ENCODE measurements around the gene AP5B1. TPM values are rescaled to one million over a fixed set of nuclear protein-coding genes. Genes with fewer than 3 reads are reported as not detected.
A peak's percentile ranks its signal among the peaks of the same experiment; 100 is the strongest.

Gene AP5B1, protein sequence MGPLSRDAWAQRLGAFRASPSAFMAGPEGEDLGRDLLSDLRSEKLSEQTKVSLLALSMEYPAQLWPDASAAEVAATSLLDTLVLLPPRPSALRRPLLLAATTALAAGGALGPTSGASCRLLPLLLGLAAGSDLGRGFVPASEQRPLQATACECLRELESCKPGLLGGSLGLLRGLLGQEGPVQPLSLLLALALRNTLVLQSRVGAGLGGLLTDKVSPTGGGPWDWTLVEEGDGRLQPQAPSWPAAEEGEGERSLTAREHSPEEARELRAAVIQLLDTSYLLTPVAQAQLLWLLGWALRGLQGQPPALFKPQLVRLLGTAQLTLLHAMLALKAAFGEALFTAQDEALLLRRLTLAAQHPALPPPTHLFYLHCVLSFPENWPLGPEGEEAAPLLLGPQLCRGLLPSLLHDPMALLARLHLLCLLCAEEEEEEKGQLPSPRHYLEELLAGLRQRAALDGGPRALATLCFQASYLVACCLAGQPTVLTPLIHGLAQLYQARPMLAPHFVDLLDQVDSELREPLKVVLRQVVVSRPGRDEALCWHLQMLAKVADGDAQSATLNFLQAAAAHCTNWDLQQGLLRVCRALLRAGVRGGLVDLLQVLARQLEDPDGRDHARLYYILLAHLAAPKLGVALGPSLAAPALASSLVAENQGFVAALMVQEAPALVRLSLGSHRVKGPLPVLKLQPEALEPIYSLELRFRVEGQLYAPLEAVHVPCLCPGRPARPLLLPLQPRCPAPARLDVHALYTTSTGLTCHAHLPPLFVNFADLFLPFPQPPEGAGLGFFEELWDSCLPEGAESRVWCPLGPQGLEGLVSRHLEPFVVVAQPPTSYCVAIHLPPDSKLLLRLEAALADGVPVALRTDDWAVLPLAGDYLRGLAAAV
- total RNA-seq, result 10 to 100 TPM in 1 of 4 donors, 1 to 10 TPM in 3; 2.4 to 17.1 (median 5.7) TPM

DNA sequence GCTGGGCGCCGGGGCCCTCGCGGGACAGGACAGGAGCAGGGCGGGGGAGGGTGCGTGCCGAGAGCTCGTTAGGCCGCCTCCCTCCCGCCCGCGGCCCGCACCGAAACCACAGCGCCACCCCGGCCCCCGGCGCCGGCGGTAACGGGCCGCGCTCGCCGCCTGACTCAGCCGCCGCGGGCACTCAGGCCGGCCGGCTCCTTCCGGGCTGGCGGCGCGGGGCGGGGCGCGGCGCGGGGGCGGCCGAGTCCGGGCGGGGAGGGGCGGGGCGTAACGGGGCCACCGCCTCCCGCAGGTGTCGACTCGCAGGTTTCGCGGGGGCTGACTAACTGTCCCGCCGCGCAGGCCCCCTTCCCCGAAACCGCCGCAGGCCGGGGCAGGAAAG is at the start of gene AP5B1:
TSS of gene AP5B1 (minus strand) at position 207 of the 382 bp plus-strand sequence. CDS start 385 bp downstream, outside the sequence.
- DNase-seq, result peak in 1 of 2 donors; percentile 63
- intact Hi-C loops (cut with DNase I; ENCODE audit: low total_unique reads), result no loop called here
- H3K27ac ChIP-seq, result peak within 1 kb of the TSS; percentile 62 to 70
- H3K9me3 ChIP-seq, result no peaks in the 10 kb centered on the region
- no peaks in the 10 kb centered on the region for H3K36me3 ChIP-seq
- no peaks in the 10 kb centered on the region for H3K4me1 ChIP-seq
- peaks cover 1 to 5% of the 10 kb centered on the region in 2 donors for H3K27me3 ChIP-seq
- TF ChIP-seq POLR2A (IDR thresholded peaks at IDR 0.05), result peak in 1 of 2 donors; percentile 38
- TF ChIP-seq, protein P1, sequence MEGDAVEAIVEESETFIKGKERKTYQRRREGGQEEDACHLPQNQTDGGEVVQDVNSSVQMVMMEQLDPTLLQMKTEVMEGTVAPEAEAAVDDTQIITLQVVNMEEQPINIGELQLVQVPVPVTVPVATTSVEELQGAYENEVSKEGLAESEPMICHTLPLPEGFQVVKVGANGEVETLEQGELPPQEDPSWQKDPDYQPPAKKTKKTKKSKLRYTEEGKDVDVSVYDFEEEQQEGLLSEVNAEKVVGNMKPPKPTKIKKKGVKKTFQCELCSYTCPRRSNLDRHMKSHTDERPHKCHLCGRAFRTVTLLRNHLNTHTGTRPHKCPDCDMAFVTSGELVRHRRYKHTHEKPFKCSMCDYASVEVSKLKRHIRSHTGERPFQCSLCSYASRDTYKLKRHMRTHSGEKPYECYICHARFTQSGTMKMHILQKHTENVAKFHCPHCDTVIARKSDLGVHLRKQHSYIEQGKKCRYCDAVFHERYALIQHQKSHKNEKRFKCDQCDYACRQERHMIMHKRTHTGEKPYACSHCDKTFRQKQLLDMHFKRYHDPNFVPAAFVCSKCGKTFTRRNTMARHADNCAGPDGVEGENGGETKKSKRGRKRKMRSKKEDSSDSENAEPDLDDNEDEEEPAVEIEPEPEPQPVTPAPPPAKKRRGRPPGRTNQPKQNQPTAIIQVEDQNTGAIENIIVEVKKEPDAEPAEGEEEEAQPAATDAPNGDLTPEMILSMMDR (IDR thresholded peaks at IDR 0.05), result peak in 1 of 4 experiments; percentile 16
- H3K4me3 ChIP-seq, result peak within 1 kb of the TSS; percentile 59 to 92

DNA sequence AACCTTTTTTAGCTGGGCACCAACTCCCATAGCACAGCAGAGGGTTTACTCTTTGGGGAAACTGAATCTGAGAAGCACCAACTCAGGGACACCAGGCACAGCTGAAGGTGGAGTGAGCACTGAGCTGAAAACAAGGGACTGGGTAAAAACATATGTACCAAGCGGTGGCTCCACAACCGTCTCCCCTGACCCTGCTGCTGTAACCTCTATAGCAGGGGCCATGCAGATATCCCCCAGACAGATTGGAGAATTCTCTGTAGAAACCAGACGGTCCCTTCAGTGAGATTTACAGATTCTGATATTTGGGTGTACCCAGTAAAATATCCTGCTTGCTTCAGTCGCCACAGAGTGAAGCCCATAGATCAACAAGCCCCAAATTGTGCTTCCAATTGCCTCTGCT is 48.7 kb upstream of the AP5B1 start:
- H3K36me3 ChIP-seq, result no peaks in the 10 kb centered on the region
- DNase-seq, result no peak
- intact Hi-C loops (cut with DNase I; ENCODE audit: low total_unique reads), result no loop called here

DNA sequence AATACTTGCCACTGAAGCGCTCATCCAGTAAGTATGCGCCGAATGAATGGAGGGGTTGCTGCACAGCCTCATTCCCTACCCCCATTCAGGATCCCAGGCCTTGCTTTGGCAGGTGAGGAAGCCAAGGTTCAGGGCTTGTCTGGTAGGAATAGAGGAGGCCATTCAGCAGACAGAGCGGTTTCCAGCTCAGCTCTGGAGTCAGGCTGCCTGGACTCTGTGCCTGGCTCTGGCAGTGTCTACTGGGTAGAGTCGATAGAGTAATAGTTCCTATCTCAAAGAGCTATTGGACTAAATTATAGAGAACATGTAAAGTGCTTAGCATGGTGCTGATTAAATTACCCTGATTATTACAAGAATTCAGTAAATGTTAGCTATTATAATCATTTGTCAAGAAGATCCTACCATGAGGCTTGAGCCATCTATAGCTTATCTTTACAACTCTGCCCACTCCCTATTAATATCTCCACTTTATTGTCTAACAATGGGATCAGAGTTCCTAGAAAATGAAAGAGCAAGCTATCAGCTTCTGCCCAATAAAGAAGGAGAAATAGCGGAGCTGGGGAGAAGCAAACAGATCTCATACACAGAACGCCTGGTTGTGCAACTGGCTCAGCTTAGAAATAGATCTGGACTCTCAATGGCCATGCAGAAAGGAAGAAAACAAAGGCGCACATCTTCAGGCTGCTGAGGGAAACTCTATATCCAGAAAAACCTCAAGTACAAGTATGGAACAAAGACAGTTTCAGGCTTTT is 46.4 kb upstream of the AP5B1 start:
- TF ChIP-seq, protein P1 (IDR thresholded peaks at IDR 0.05), result no peak
- TF ChIP-seq POLR2A (IDR thresholded peaks at IDR 0.05), result no peak
- intact Hi-C loops (cut with DNase I; ENCODE audit: low total_unique reads), result no loop called here
- H3K27me3 ChIP-seq, result no peaks in the 10 kb centered on the region
- DNase-seq, result no peak
- H3K36me3 ChIP-seq, result no peaks in the 10 kb centered on the region
- H3K4me1 ChIP-seq, result no peaks in the 10 kb centered on the region
- H3K27ac ChIP-seq, result no peak overlapping the region
- no peak overlapping the region for H3K4me3 ChIP-seq
- no peaks in the 10 kb centered on the region for H3K9me3 ChIP-seq

More for the DNA sequence above, 48.7 kb upstream of the AP5B1 start:
- H3K9me3 ChIP-seq, result no peaks in the 10 kb centered on the region
- no peak overlapping the region for H3K27ac ChIP-seq
- H3K4me1 ChIP-seq, result peaks cover 4 to 5% of the 10 kb centered on the region in 2 donors
- TF ChIP-seq, protein P1 (IDR thresholded peaks at IDR 0.05), result no peak
- no peak for TF ChIP-seq POLR2A (IDR thresholded peaks at IDR 0.05)
- H3K4me3 ChIP-seq, result no peak overlapping the region
- no peaks in the 10 kb centered on the region for H3K27me3 ChIP-seq

DNA sequence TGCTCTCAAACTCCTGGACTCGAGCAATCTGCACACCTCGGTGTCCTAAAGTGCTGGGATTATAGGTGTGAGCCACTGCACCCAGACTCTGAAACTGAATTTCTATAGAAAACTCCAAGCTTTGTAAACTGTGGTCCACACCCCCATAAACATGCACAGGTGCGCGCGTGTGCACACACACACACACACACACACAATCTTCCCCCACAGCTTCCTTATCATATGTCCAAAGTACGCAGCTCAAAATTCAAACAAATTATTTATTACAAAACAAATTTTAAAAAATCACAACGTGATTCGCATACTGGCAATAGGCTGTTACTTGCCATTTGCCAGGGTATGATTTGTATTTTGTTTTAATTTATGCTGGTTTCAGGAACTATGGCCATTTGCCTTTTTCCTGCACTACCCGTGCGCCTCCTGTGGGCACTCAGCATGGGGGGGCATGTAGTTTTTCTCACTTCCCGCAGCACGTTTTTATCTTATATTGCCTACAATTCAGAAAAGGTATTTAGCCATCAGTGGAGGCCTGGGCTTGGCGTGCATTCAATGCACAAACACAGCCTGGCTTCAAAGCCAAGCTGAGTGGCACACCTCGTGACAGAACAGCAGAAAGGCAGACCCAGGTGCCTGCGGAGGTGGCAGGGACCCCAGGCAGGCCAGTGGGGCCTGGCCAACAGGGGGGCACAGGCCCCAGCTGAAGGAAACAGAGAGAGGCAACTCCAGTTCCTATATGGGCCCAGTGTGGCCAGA is 42.2 kb upstream of the AP5B1 start:
- no peaks in the 10 kb centered on the region for H3K27me3 ChIP-seq
- no peak overlapping the region for H3K4me3 ChIP-seq
- intact Hi-C loops (cut with DNase I; ENCODE audit: low total_unique reads), result no loop called here
- no peak for DNase-seq
- no peaks in the 10 kb centered on the region for H3K4me1 ChIP-seq
- no peaks in the 10 kb centered on the region for H3K9me3 ChIP-seq
- no peak overlapping the region for H3K27ac ChIP-seq
- H3K36me3 ChIP-seq, result no peaks in the 10 kb centered on the region
- TF ChIP-seq POLR2A (IDR thresholded peaks at IDR 0.05), result no peak
- TF ChIP-seq, protein P1 (IDR thresholded peaks at IDR 0.05), result no peak
